Panc1 (cell line): ENCODE measurements around the gene BRAP. TPM values are rescaled to one million over a fixed set of nuclear protein-coding genes. Genes with fewer than 3 reads are reported as not detected.

Experiments
- ATAC-seq: fragments of 200-7000 bp; cut with Tn5 transposase; 2 replicates; pipeline ENCODE4 v1.9.1; 2020; ENCODE audit warnings: mild to moderate bottlenecking, moderate library complexity
- BruUV-seq: library from RNA; stranded (reverse); fragments of 400-500 nt; replicated peaks from 2 replicates; lab custom pipeline; 2021; lab: Mats Ljungman, UMichigan
- CTCF ChIA-PET: fragments of 300-600 bp; sonication (Branson Sonifier 250); formaldehyde crosslinking; loops from one replicate; lab custom pipeline; 2022; ENCODE audit warnings: antibody characterized with exemption; lab: Charles Lee
- POLR2A ChIA-PET: fragments of 300-600 bp; sonication (Branson Sonifier 250); formaldehyde crosslinking; loops from one replicate; lab custom pipeline; 2022; ENCODE audit warnings: antibody characterized with exemption; lab: Charles Lee
- DNase-seq: peaks from one replicate; pipeline ENCODE4 v3.0.0-alpha.2; 2010; ENCODE audit warnings: low read depth, low spot score
- H3K27ac ChIP-seq: 2 replicates; pipeline ENCODE4 v1.5.1; 2011; ENCODE audit warnings: mild to moderate bottlenecking, low read length, inconsistent platforms
- H3K27me3 ChIP-seq: fragments of 200-500 bp; sonication (Bioruptor generic); 2 replicates; pipeline ENCODE4 v1.6.0; 2014; ENCODE audit warnings: low read length, inconsistent platforms; ENCODE audit not compliant: control insufficient read depth, insufficient read depth
- H3K36me3 ChIP-seq: fragments of 200-500 bp; sonication (Bioruptor generic); 2 replicates; pipeline ENCODE4 v1.5.1; 2014; ENCODE audit warnings: inconsistent platforms, mild to moderate bottlenecking, low read length, moderate library complexity; ENCODE audit not compliant: control insufficient read depth, insufficient read depth
- H3K4me1 ChIP-seq: 2 replicates; pipeline ENCODE4 v1.5.1; 2011; ENCODE audit warnings: inconsistent platforms, mild to moderate bottlenecking, low read length, moderate library complexity; ENCODE audit not compliant: control insufficient read depth, insufficient read depth
- H3K4me3 ChIP-seq, 2 experiments: 2 replicates each; pipeline ENCODE4 v1.5.1; 2011 to 2012; ENCODE audit warnings: low read depth in 2 of 2, low read length in 2 of 2, mild to moderate bottlenecking in 2 of 2, inconsistent platforms in 1 of 2, moderate library complexity in 1 of 2
- H3K9me3 ChIP-seq: fragments of 200-500 bp; sonication (Bioruptor generic); 2 replicates; pipeline ENCODE4 v1.5.1; 2014; ENCODE audit warnings: low read depth, mild to moderate bottlenecking, inconsistent platforms, low read length, moderate library complexity; ENCODE audit not compliant: control insufficient read depth, insufficient read depth
- CTCF ChIP-seq: fragments of 450-650 bp; IDR thresholded peaks from 2 replicates; pipeline ENCODE4 v1.5.1; 2017; ENCODE audit warnings: mild to moderate bottlenecking
- POLR2AphosphoS5 ChIP-seq: IDR thresholded peaks from 2 replicates; pipeline ENCODE4 v1.6.1; 2012; ENCODE audit warnings: mild to moderate bottlenecking, low read depth, low read length, moderate library complexity
- SIN3A ChIP-seq: IDR thresholded peaks from 2 replicates; pipeline ENCODE4 v1.6.1; 2012; ENCODE audit warnings: low read depth, mild to moderate bottlenecking, low read length, moderate library complexity, borderline replicate concordance; ENCODE audit not compliant: insufficient read depth
- TCF7L2 ChIP-seq: IDR thresholded peaks from 2 replicates; pipeline ENCODE4 v1.6.1; 2011; ENCODE audit warnings: mild to moderate bottlenecking, low read depth, low read length, inconsistent platforms
- in situ Hi-C: cut with HindIII; loops from 2 replicates; pipeline ENCODE4 v1.10.0; 2016; ENCODE audit warnings: low sequenced_read_pairs, low pct_unique_long_range_greater_than_20kb
- intact Hi-C: fragments of 100-400 bp; cut with micrococcal nuclease; formaldehyde crosslinking; loops from one replicate; pipeline ENCODE4 v1.10.0; 2022; ENCODE audit not compliant: unreplicated experiment
- total RNA-seq: library from RNA; stranded (reverse); gene quantifications from one replicate; pipeline ENCODE4 v1.2.1, GENCODE V29; 2021; ENCODE audit not compliant: unreplicated experiment
- TF ChIP-seq, protein P1 (sequence below), 2 experiments: IDR thresholded peaks; 2 replicates each; pipeline ENCODE4 v1.6.1; 2011 to 2012; ENCODE audit warnings: low read depth in 2 of 2, control low read depth in 1 of 2, low read length in 1 of 2, mild to moderate bottlenecking in 1 of 2, moderate library complexity in 1 of 2; ENCODE audit not compliant: insufficient read depth in 1 of 2

The BRAP gene
- total RNA-seq, 1 experiment from 2014 or later, result 19.6 TPM

DNA sequence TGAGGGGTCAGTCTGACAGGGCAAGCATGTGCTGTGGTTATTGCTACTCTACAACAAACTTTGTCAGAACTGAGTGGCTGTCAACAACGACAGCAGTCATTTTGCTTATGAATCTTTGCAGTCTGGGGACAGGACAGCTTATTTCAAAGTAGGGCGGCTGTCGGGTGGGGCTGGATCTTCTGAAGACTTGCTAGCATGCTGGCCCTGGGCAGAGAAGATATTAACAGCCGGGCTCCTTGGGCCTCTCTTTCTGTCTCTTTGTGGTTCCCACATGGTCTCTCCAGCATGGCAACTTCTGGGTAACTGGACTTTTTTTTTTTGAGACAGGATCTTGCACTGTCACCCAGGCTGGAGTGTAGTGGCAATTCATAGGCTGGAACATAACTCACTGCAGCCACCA lies 47.0 kb upstream of the BRAP start:
- H3K9me3 ChIP-seq, result no peaks in the 10 kb centered on the region
- no peaks in the 10 kb centered on the region for H3K4me1 ChIP-seq
- H3K27ac ChIP-seq, result no peak overlapping the region
- DNase-seq (no peak), ATAC-seq (no peak)
- ChIA-PET POLR2A (no interaction called here), CTCF (no interaction called here)
- TF ChIP-seq TCF7L2 (no peak), POLR2AphosphoS5 (no peak), SIN3A (no peak), CTCF (no peak)
- TF ChIP-seq, protein P1, sequence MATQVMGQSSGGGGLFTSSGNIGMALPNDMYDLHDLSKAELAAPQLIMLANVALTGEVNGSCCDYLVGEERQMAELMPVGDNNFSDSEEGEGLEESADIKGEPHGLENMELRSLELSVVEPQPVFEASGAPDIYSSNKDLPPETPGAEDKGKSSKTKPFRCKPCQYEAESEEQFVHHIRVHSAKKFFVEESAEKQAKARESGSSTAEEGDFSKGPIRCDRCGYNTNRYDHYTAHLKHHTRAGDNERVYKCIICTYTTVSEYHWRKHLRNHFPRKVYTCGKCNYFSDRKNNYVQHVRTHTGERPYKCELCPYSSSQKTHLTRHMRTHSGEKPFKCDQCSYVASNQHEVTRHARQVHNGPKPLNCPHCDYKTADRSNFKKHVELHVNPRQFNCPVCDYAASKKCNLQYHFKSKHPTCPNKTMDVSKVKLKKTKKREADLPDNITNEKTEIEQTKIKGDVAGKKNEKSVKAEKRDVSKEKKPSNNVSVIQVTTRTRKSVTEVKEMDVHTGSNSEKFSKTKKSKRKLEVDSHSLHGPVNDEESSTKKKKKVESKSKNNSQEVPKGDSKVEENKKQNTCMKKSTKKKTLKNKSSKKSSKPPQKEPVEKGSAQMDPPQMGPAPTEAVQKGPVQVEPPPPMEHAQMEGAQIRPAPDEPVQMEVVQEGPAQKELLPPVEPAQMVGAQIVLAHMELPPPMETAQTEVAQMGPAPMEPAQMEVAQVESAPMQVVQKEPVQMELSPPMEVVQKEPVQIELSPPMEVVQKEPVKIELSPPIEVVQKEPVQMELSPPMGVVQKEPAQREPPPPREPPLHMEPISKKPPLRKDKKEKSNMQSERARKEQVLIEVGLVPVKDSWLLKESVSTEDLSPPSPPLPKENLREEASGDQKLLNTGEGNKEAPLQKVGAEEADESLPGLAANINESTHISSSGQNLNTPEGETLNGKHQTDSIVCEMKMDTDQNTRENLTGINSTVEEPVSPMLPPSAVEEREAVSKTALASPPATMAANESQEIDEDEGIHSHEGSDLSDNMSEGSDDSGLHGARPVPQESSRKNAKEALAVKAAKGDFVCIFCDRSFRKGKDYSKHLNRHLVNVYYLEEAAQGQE (IDR thresholded peaks at IDR 0.05; ENCODE audit: insufficient read depth in 1 of 2, low read depth in 2 of 2, low read length in 1 of 2), result no peak
- in situ Hi-C loops, result no loop called here
- intact Hi-C loops, result no loop called here
- no peaks in the 10 kb centered on the region for H3K36me3 ChIP-seq
- BruUV-seq, result no TSS peak
- H3K27me3 ChIP-seq, result no peaks in the 10 kb centered on the region
- no peak overlapping the region for H3K4me3 ChIP-seq

GRCh38 chr12:111730420-111730819 lies 44.7 kb upstream of the BRAP start:
- TF ChIP-seq CTCF, result no peak
- TF ChIP-seq, protein P1 (IDR thresholded peaks at IDR 0.05; ENCODE audit: insufficient read depth in 1 of 2, low read depth in 2 of 2, low read length in 1 of 2), result no peak
- TF ChIP-seq SIN3A, result no peak
- TF ChIP-seq TCF7L2, result no peak
- no peak for TF ChIP-seq POLR2AphosphoS5
- no peaks in the 10 kb centered on the region for H3K36me3 ChIP-seq
- no peak for DNase-seq

More at GRCh38 chr12:111730420-111730819, 44.7 kb upstream of the BRAP start:
- no peak overlapping the region for H3K27ac ChIP-seq
- H3K27me3 ChIP-seq, result no peaks in the 10 kb centered on the region
- in situ Hi-C loops (no loop called here), intact Hi-C loops (no loop called here)
- CTCF ChIA-PET, result no interaction called here
- ATAC-seq, result no peak
- POLR2A ChIA-PET, result no interaction called here
- H3K4me3 ChIP-seq, result no peak overlapping the region
- no peaks in the 10 kb centered on the region for H3K4me1 ChIP-seq
- no peaks in the 10 kb centered on the region for H3K9me3 ChIP-seq
- BruUV-seq, result no TSS peak
